Activated T-cell treated with anti-CD3 and anti-CD28 coated beads for 48 hours (primary cell): Measurements from ENCODE around the gene CEP44.
"Not testable (repeated sequence)": the region's sequence is repeated elsewhere in the genome, so short reads cannot be mapped to it uniquely, and the experiment has no call there.

Source experiments
- DNase-seq: peaks from one replicate; pipeline ENCODE4 v3.0.0-alpha.2; 2020; ENCODE audit warnings: low read depth

Gene CEP44

DNA sequence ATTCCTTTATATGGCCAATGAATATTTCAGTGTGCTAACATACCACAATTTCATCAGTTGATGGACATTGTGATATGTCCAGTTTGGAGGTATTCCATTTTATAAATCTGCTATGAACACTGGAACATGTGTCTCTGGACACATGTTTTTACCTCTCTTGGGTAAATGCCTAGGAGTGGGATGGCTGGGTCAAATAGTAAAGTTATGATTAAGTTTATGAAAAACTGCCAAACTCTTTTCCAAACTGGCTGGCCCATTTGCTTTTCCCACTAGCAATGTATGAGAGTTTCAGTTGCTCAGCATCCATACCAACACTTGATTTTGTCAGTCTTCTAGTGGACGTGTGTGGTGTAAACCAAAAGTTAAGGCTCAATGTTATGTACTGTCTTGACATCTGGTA lies 40.5 kb downstream of the CEP44 start:
- no peak for DNase-seq

DNA sequence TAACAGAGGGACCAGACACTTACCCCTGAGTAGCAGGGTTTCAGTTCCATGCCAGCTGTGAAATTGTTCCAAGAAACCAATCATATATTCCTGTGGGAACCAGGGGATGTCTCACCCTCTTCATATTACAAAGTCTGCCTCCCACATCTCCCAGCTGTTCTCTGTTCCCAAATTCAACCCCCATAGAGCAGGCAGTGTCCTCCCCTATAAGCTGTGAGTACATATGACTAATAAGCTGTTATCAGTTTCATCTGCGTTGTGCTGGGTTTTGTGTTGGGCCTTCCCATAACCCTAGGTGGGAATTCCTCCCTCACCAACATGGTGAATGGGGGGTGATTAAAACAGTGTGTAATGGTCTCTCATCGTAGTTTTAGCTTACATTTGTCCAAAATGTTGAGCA lies 41.0 kb downstream of the CEP44 start:
- DNase-seq: no peak

DNA sequence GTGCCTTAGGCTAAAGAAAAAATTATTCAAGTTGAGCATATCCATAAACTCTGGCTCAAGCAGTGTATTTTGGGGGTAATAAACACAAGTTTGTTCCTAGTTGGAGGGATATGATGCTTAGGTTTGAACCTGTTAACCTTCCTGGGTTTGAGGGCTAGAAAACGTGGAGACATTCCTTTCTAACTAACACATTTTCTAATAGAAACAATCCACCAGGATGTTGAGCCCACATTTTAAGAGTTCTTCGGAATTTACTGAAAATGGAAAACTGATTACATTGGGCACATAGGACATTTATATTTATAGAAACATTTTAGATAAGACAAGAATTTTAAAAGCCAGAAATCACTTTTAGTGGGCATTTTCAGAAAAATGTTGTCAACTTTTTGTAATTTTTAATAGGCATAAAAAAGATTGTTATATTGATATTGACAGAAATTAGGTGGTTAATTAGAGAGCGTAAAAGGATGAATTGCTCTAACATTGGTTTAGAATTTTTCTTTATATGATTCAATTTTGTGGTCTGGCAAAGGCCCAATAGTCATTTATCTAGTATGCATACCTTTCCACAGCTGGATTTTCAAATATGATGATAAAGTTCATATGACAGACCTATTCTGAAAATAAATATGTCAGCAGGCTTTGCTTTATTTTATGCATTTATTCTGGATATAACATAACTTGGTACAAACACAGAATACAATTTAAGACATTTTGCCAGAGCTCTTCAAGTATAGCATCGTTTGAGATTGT lies 49.2 kb downstream of the CEP44 start:
- no peak for DNase-seq

DNA sequence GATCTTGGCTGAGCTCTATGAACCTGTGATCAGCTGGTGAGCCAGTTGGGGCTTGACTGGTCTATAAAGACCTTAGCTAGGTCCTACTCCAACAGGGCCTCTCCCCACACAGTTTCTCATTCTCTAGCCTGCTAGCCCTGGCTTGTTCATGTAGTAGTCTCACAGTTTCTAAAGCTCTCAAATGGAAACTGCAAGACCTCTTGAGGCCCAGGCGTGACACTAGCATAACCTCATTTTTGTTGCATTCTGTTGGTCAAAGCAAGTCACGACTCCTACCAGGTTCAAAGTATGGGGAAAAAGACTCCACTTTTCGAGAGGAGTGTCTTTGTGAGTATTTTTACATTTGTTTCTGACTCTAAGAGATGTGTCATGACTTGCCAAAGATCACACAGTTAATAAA lies 50.9 kb downstream of the CEP44 start:
- no peak for DNase-seq

DNA sequence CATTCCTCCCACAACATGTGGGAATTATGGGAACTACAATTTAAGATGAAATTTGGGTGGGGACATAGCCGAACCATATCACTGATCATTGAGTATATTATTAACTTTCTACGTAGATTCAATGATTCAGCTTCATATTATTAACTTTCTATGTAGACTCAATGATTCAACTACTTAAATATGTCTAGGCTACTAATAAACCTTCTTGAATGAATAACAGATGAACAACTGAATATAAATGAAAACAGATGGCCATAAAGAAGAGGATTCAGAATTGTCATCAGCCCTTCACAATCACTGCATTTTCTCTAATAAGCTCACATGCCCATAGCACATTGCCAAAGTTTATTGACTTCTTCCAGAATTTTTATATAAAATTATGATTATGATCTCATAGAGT lies 57.0 kb downstream of the CEP44 start:
- DNase-seq: no peak

DNA sequence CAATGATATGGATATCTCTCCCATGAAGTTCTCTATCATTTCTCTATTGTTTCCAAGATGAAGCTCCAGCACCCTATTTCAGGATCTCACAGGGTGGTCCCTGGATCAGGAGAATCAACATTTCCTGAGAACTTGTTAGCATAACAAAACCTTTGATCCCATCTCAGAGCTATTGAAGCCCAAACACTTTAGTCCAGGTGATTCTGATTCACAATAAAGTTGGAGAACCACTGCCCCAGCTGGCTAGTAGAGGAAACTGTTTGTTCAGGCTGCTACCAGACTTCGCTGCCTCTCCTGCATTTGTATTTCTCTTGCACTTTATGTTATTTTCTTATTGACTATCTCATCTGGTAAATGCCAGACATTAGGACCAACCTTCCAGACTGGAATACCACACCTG lies 65.4 kb downstream of the CEP44 start:
- DNase-seq: no peak

DNA sequence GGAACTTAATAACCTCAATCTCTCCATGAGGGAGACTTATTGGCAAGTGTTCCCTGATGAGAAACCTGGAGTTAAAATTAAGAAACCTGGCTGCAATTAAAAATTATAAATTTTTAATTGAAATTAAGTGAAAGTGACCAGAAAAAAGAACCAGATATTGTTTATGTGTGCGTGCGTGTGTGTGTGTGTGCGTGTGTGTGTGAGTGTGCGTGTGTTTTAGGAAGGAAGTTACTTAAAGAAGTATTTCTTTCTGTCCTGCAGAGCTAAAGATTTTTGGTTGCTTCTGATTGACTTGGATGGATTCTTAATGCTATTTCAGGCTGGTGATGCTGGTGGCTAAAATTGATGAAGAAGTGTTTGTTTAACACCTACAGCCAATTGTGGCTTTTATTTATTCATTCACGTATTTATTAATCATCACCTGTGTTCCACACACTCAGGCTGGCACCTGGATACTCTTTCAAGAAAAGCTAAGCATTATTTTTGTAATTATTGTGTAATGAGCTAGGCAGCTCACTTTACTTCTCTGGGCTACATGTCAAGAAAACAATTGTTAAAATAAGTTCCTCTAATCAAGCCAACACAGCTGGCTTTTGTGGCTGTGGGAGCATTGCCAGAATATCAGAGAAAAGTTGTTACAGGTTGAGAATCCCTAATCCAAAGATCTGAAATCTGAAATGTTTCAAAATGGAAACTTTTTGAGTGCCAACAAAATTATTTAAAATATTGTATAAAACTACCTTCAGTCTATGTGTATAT lies 68.5 kb downstream of the CEP44 start:
- DNase-seq: no peak

DNA sequence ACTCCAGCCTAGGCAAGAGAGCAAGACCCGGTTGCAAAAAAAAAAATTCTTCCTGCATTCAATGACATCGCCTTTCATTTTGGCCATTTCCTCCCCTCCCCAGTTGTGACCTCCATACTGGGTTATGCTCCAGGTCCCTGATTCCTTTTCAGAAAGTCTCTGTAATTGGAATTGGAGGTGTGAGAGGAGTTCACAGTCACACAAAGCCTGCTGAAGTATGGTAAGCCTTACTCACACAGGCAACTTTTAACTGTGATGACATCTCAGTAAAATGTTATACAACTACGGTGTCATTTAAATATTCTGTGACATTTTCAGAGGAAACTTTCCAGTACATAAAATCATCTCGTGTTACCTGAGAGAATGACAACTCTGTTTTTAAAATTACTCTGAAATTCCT lies 73.6 kb downstream of the CEP44 start:
- DNase-seq: no peak

DNA sequence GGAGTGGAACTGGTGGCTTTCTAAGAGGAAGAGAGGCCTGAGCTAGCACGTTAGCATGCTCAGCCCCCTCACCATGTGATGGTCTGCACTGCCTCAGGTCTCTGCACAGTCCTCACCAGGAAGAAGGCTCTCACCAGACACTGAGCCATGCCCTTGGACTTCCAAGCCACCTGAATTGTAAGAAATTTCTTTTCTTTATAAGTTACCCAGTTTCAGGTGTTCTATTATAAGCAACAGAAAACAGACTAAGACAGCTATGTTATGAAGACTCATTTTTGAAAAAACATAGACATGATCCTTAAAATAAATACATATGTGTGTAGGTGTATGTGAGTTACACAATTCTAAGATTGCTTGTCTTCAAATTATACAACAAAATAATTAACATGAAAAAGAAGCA lies 74.7 kb downstream of the CEP44 start:
- DNase-seq: no peak

DNA sequence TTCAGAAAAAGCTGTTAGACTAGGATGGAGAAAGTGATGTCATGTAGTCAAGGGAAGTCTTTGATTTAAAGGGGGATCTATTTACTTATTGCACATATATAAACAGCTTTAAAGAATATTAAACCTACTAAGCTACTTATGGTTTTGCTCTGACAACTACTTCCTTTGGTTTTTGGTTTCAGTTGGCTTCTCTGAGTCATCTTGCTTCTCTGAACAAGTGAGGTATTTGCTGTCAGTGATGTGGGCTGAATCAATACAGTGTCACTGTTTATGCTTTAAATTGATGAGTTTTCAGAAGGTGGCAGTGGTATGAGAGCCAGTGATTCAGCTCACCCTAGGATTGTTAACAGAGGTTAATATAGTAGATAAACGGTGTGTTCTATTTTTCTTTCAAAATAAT lies 75.1 kb downstream of the CEP44 start:
- no peak for DNase-seq

DNA sequence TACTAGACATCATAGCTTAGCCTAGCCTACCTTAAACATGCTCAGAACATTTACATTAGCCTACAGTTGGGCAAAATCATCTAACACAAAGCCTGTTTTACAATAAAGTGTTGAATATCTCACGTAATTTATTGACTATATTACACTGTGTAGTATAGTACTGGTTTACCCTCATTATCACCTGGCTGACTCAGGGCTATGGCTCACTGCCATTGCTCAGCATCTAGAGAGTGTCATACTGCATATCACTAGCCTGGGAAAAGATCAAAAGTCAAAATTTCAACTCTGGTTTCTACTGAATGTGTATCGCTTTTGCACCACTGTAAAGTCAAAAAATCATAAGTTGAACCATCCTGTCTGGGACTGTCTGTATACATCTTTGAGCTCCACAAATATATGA lies 78.6 kb downstream of the CEP44 start:
- no peak for DNase-seq

DNA sequence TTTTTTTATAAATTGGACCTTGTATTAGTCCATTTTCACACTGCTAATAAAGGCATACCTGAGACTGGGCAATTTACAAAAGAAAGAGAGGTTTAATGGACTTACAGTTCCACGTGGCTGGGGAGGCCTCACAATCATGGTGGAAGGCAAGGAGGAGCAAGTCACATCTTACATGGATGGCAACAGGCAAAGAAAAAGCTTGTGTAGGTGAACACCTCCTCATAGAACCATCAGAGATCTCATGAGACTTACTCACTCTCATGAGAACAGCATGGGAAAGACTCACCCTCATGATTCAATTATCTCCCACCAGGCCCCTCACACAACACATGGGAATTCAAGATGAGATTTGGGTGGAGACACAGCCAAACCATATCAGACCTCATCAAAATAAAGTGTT lies 80.1 kb downstream of the CEP44 start:
- not testable (repeated sequence) for DNase-seq

DNA sequence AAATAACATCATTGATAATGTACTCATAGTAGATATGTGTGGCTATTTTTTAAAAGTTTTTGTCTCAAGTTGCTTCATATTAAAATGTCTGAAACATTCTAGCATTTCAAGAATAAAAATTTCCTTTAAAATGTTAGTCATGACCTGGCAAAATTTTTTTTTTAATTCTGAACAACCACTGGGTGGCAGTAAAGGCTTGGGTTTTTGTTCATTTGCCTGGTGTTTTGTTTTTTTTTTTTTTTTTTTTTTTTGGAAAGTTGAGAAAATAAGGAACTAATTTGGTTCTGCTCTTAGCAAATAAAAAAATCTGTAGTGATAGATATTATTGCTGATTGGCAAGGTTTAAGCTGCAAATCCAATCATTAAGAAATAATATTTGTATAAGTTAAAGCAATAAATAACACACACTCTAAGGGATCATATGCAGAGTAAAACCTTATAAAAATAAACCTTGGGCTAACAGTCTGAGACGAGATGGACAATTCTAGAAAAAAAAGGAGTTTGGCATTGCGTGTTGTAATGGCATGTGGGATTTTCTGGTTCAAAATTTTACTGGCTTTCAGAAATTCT lies 81.4 kb downstream of the CEP44 start:
- no peak for DNase-seq

DNA sequence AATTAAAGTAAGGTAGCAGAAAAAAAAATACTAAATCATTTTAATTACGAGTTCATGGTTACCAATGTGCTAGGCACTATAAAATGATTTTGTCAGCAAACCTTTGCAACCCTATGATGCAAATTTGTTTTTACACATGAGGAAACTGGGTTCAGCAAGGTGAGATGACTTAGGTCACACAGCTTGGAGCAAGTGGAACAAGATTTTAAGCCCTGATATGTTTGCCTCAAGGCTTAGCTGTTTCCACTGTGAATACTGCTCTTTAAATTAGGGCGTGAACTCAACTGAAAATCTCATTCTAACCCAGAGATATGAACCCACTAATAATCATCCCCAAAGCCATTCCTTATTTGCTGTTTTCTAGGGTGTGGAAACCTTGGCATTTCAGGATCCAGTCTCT lies 86.3 kb downstream of the CEP44 start:
- DNase-seq: no peak

DNA sequence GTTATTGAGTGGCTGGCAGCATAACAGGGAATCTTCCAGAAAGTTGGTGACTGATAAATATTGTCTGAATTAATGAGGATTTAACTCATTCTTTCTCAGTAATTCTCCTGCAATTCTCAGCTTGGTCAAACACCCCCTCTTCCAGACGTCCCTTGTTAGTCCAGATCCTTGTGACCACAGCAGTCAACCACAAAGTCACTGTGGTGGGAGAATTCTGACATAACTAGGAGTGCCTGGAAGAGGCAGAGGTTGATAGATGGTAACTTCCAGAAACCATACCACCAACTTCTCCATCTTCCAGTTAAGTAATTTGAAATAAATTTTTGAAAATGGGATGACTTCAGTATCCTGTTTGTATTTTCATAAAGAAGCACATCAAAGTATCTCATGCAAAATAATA lies 90.1 kb downstream of the CEP44 start:
- no peak for DNase-seq

DNA sequence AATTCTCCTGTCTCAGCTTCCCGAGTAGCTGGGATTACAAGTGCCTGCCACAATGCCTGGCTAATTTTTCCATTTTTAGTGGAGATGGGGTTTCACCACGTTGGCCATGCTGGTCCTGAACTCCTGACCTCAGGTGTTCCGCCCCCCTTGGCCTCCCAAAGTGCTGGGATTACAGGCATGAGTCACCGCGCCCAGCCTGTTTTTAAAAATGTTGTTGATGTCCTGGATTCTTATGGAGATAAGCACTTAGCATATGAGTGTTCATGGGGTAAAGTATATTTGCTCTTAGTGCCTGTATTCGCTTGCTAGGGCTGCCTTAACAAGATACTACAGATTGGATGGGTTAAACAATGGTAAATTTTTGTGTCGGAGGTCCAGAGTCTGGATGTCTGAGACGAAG lies 91.7 kb downstream of the CEP44 start:
- DNase-seq: no peak

DNA sequence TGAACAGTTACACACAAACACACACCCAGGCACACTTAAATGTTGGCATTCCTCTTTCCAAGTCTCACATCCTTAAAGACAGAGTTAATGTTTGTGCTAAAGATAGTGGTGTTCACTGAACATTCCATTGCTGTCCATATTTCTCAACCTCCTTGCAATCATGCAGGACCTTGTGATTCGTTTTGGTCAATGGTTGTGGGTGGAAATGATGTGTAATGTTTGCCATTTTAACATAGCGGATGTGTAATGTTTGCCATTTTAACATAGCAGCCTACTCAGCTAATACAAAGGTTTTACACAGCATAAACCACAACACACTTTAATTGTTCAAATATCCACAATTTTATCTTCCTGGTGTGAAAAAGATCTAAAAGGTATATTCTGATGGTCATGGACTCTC lies 93.9 kb downstream of the CEP44 start:
- DNase-seq: no peak

DNA sequence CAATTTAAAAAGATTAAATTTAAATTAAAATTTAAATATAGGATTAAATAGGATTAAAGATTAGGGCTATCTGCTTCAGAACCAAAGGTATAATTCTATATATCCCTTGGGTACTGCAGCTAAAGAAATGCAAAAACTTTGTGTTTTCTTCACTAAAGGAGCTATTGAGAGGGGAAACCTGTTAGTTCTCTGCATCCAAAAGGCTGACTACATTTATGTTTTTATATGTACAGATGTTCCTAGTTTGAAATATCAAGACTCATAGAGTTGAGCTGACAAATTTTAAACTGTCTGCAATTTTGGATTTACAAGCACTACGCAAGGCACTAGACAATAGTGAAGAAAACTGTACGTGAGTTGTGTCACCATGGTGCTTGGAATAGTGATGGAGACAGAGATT lies 95.2 kb downstream of the CEP44 start:
- no peak for DNase-seq

DNA sequence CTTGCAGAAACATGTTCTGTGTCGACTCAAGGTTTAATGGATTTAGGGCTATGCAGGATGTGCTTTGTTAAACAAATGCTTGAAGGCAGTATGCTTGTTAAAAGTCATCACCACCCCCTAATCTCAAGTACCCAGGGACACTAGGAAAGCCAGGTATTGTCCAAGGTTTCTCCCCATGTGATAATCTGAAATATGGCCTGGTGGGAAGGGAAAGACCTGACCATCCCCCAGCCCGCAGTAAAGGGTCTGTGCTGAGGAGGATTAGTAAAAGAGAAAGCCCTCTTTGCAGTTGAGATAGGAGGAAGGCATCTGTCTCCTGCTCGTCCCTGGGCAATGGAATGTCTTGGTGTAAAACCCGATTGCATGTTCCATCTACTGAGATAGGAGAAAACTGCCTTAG lies 96.5 kb downstream of the CEP44 start:
- not testable (repeated sequence) for DNase-seq

DNA sequence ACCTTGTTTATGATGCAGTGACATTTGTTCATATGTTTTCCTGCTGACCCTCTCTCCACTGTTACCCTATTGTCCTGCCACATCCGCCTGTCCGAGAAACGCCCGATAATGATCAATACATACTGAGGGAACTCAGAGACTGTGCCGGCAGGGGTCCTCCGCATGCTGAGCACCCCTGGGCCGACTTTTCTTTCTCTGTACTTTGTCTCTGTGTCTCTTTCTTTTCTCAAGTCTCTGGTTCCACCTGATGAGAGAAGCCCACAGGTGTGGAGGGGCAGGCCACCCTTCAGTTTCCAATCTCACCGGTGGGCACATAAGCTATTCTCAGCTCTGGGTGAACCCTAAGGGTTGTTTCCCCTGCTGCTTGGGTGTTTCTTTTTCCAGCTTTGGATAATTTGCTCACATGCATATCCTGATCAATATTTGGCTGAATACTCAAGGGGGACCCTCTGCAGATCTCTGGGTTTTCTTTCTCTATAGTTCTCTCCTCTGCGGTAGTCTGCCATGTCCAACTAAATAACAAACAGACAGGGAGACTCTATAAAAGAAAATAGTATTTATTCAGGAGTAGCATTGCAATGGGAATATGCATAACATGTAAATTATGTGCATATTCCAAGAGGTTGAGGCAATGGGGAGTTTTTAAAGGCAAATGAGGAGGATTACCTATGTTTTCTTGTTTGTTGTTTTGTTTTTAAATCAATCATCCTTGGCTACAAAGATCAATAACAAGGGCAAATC lies 97.2 kb downstream of the CEP44 start:
- no peak for DNase-seq

DNA sequence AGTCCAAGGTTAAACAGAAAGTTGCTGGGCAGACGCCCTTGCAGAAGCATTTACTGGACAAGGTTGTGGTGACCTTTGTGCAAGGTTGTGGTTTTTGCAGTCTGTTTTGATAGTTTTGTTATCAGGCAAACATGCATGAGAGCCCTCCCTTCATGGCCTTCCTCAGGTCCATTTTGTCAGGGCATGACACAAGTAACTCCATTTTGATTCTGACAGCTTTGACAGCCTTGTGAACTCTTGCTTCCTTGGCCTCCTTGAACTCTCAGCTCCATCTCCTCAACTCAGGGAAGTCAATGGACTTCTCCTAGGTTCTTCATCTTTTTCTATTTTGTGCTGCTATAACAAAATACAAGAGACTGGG lies 97.7 kb downstream of the CEP44 start:
- no peak for DNase-seq
